ENCODE measurements around the gene SCARB1. TPM values are rescaled to one million over a fixed set of nuclear protein-coding genes. Genes with fewer than 3 reads are reported as not detected.
A peak's percentile ranks its signal among the peaks of the same experiment; 100 is the strongest.

SCARB1 gene
- total and polyA plus RNA-seq, 2 donors (not counting 3 experiments of a cell fraction or from before 2014, with no cell fraction given), result 125 to 141 TPM

GRCh38 chr12:124727922-124728321 is 135.7 kb downstream of the SCARB1 start:
- FAIRE-seq (no peak), DNase-seq (ENCODE audit: low read depth, low spot score) (no peak)
- peaks cover 16% of the 10 kb centered on the region for H3K4me1 ChIP-seq (ENCODE audit: control insufficient read depth, extremely low read depth, insufficient read depth, low read length)
- H3K4me2 ChIP-seq (ENCODE audit: insufficient read depth, low read length), result no peak overlapping the region
- H3K36me3 ChIP-seq (ENCODE audit: control insufficient read depth in 2 of 2, extremely low read depth in 1 of 2, insufficient read depth in 2 of 2, low read length in 2 of 2), result no peaks in the 10 kb centered on the region
- ChIA-PET POLR2A (interaction anchor here (0.6 to 0.7 kb wide), 2 partner anchors 177 to 178 kb away, joined by 3 to 4 read pairs; no protein-coding TSS in a partner anchor), CTCF (interaction anchor here (0.9 to 1.8 kb wide), 4 partner anchors 13 to 126 kb away, joined by 3 to 8 read pairs (median 5); no protein-coding TSS in a partner anchor)
- no peak overlapping the region for H2AFZ ChIP-seq (ENCODE audit: low read depth, low read length)
- peak overlapping the region; percentile 80 for H3K27ac ChIP-seq (ENCODE audit: insufficient read depth, low read depth, low read length)
- dilution Hi-C loops (cut with MboI; ENCODE audit: extremely low pct_ligation_motif_present, low sequenced_read_pairs) (no loop called here), intact Hi-C loops (cut with micrococcal nuclease) (loop anchor here (1.0 kb wide), 2 partner anchors 12 to 47 kb away; no protein-coding TSS in a partner anchor)
- no peaks in the 10 kb centered on the region for H3K9me1 ChIP-seq (replicated peaks; ENCODE audit: control insufficient read depth, extremely low read depth, insufficient read depth, low read length)
- H3K9ac ChIP-seq (replicated peaks; ENCODE audit: extremely low read depth, insufficient read depth, low read length), result no peak overlapping the region
- no peaks in the 10 kb centered on the region for H3K9me3 ChIP-seq (replicated peaks; ENCODE audit: control insufficient read depth, insufficient read depth, low read length)
- no peaks in the 10 kb centered on the region for H4K20me1 ChIP-seq (replicated peaks; ENCODE audit: control insufficient read depth, extremely low read depth, insufficient read depth, low read length)
- no peaks in the 10 kb centered on the region for H3K27me3 ChIP-seq (ENCODE audit: control insufficient read depth in 2 of 2, insufficient read depth in 2 of 2, low read length in 2 of 2)
- H3K4me3 ChIP-seq (replicated peaks in 1 of 3; ENCODE audit: insufficient read depth in 1 of 3, low read depth in 1 of 3, low read length in 3 of 3), result no peak overlapping the region
- no peaks in the 10 kb centered on the region for H3K79me2 ChIP-seq (ENCODE audit: control insufficient read depth, insufficient read depth, low read length)
- TF ChIP-seq CTCF (IDR thresholded peaks at IDR 0.05; ENCODE audit: extremely low read depth in 1 of 2, insufficient read depth in 1 of 2, low read depth in 1 of 2, low read length in 2 of 2) (no peak), GATA2 (IDR thresholded peaks at IDR 0.05; ENCODE audit: insufficient read depth, insufficient read length, low read depth, low read length) (no peak), MYC (IDR thresholded peaks at IDR 0.05; ENCODE audit: low read depth, low read length) (no peak), EZH2 (IDR thresholded peaks at IDR 0.05; ENCODE audit: borderline replicate concordance, low read depth, low read length, severe bottlenecking) (no peak), POLR2A (IDR thresholded peaks at IDR 0.05; ENCODE audit: low read depth, low read length) (no peak), FOS (IDR thresholded peaks at IDR 0.05; ENCODE audit: borderline replicate concordance, insufficient read depth, low read length) (no peak), JUN (IDR thresholded peaks at IDR 0.05; ENCODE audit: borderline replicate concordance, insufficient read depth, insufficient read length, low read depth) (no peak), POLR2AphosphoS5 (IDR thresholded peaks at IDR 0.05; ENCODE audit: insufficient read depth, low read depth, low read length) (no peak)
- TF ChIP-seq, protein P1, sequence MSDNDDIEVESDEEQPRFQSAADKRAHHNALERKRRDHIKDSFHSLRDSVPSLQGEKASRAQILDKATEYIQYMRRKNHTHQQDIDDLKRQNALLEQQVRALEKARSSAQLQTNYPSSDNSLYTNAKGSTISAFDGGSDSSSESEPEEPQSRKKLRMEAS (IDR thresholded peaks at IDR 0.05; ENCODE audit: insufficient read depth, insufficient read length), result no peak
- BruUV-seq (replicated peaks), result no TSS peak
